ENCODE data around the gene KANSL1. TPM values are rescaled to one million over a fixed set of nuclear protein-coding genes. Genes with fewer than 3 reads are reported as not detected.

The KANSL1 gene, protein sequence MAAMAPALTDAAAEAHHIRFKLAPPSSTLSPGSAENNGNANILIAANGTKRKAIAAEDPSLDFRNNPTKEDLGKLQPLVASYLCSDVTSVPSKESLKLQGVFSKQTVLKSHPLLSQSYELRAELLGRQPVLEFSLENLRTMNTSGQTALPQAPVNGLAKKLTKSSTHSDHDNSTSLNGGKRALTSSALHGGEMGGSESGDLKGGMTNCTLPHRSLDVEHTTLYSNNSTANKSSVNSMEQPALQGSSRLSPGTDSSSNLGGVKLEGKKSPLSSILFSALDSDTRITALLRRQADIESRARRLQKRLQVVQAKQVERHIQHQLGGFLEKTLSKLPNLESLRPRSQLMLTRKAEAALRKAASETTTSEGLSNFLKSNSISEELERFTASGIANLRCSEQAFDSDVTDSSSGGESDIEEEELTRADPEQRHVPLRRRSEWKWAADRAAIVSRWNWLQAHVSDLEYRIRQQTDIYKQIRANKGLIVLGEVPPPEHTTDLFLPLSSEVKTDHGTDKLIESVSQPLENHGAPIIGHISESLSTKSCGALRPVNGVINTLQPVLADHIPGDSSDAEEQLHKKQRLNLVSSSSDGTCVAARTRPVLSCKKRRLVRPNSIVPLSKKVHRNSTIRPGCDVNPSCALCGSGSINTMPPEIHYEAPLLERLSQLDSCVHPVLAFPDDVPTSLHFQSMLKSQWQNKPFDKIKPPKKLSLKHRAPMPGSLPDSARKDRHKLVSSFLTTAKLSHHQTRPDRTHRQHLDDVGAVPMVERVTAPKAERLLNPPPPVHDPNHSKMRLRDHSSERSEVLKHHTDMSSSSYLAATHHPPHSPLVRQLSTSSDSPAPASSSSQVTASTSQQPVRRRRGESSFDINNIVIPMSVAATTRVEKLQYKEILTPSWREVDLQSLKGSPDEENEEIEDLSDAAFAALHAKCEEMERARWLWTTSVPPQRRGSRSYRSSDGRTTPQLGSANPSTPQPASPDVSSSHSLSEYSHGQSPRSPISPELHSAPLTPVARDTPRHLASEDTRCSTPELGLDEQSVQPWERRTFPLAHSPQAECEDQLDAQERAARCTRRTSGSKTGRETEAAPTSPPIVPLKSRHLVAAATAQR (N-terminal part only)
- 70.7 and 131 TPM in 2 replicates for total RNA-seq

DNA sequence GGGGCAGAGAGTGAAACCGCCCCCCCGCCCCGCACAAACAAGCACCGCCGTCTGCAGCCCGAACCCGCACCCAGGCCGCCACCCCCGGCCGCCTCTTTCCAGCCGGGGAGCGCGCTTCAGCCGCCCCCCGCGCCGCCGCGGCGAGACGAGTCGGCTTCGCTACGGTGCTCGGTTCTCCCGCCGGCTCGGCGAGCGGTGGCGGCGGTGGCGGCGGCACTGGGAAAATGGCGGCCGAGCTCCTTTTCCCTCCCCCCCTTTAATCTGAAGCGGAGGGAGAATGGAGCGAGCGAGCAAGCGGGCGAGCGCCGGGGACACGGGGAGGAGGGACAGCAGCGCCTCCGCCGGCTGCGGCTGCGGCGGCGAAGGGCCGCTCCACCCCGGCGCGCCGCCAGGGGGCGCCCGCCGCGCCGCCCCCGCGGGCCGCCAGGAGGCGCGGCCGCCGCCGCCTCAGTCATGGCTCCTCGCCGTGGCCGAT is at the start of gene KANSL1:
Gene KANSL1 (minus strand): TSS at position 279 of the 475 bp plus-strand sequence. CDS start 21,286 bp downstream, outside the sequence.

DNA sequence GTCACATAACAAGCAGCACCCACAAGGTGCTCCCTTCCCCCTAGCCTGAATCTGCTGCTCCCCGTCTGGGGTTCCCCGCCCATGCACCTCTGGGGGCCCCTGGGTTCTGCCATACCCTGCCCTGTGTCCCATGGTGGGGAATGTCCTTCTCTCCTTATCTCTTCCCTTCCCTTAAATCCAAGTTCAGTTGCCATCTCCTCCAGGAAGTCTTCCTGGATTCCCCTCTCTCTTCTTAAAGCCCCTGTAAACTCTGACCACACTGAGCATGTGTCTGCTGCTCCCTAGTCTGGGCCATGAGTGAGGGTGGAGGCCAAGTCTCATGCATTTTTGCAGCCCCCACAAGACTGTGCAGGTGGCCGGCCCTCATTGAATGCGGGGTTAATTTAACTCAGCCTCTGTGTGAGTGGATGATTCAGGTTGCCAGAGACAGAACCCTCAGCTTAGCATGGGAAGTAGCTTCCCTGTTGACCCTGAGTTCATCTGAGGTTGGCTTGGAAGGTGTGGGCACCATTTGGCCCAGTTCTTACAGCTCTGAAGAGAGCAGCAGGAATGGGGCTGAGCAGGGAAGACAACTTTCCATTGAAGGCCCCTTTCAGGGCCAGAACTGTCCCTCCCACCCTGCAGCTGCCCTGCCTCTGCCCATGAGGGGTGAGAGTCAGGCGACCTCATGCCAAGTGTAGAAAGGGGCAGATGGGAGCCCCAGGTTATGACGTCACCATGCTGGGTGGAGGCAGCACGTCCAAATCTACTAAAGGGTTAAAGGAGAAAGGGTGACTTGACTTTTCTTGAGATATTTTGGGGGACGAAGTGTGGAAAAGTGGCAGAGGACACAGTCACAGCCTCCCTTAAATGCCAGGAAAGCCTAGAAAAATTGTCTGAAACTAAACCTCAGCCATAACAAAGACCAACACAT is 194.0 kb downstream of the KANSL1 start, which contains the start of gene STH:
Gene STH (plus strand): TSS at position 264 of the 913 bp plus-strand sequence. CDS start 30 bp downstream, at position 294.

Other genes with a start within 250 kb of the KANSL1 start
- not detected in 2 replicates for gene STH, start 194.2 kb downstream of the KANSL1 start, total RNA-seq
- gene LRRC37A, start 101.7 kb upstream of the KANSL1 start, total RNA-seq = 1.4 and 3.6 TPM in 2 replicates
- gene ARL17B, start 168.3 kb upstream of the KANSL1 start, total RNA-seq = 1.4 and 4.9 TPM in 2 replicates